Neural progenitor cell (in vitro differentiated cells): ENCODE measurements around the gene LTBP1.

Experiments
- EZH2 ChIP-seq: fragments of 200-600 bp; sonication (generic); IDR thresholded peaks from 2 replicates; pipeline ENCODE4 v1.6.1; 2017; ENCODE audit warnings: antibody characterized with exemption, mild to moderate bottlenecking, moderate library complexity
- EZH2phosphoT487 ChIP-seq: fragments of 200-600 bp; sonication (generic); IDR thresholded peaks from 2 replicates; pipeline ENCODE4 v1.6.1; 2017; ENCODE audit warnings: antibody characterized with exemption
- TF ChIP-seq, protein P1 (sequence below): fragments of 200-600 bp; sonication (generic); IDR thresholded peaks from 2 replicates; pipeline ENCODE4 v1.5.1; 2017; ENCODE audit warnings: antibody characterized with exemption, mild to moderate bottlenecking

GRCh38 chr2:33372940-33373553, 426.3 kb downstream of the LTBP1 start:
- TF ChIP-seq, protein P1, sequence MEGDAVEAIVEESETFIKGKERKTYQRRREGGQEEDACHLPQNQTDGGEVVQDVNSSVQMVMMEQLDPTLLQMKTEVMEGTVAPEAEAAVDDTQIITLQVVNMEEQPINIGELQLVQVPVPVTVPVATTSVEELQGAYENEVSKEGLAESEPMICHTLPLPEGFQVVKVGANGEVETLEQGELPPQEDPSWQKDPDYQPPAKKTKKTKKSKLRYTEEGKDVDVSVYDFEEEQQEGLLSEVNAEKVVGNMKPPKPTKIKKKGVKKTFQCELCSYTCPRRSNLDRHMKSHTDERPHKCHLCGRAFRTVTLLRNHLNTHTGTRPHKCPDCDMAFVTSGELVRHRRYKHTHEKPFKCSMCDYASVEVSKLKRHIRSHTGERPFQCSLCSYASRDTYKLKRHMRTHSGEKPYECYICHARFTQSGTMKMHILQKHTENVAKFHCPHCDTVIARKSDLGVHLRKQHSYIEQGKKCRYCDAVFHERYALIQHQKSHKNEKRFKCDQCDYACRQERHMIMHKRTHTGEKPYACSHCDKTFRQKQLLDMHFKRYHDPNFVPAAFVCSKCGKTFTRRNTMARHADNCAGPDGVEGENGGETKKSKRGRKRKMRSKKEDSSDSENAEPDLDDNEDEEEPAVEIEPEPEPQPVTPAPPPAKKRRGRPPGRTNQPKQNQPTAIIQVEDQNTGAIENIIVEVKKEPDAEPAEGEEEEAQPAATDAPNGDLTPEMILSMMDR: peak; percentile 88
- TF ChIP-seq EZH2: no peak
- no peak for TF ChIP-seq EZH2phosphoT487
